Naive thymus-derived CD8-positive, alpha-beta T cell (primary cell): ENCODE measurements around the gene MAGIX. TPM values are rescaled to one million over a fixed set of nuclear protein-coding genes. Genes with fewer than 3 reads are reported as not detected.

Experiments used
- ATAC-seq, 2 donors: fragments of 150-1000 bp; cut with Tn5 transposase in 1 of 2; sonication (Bioruptor Pico), chemical (Tn5 transposase) in 1 of 2; 1 replicate in 1 of 2; 2 replicates in 1 of 2; pipeline ENCODE4 v1.10.0; 2021; ENCODE audit warnings: mild to moderate bottlenecking in 2 of 2, moderate library complexity in 2 of 2
- POLR2A ChIA-PET: fragments of 350-600 bp; sonication (Branson Sonifier 250); formaldehyde crosslinking; loops from one replicate; lab custom pipeline; 2021; ENCODE audit warnings: antibody characterized with exemption; lab: Charles Lee
- DNase-seq, 10 donors: peaks; one replicate each; pipeline versions ENCODE4 v3.0.0 to v3.0.0-alpha.2; 2020 to 2022
- H3K27ac Mint-ChIP-seq, 10 donors: one replicate each; pipeline ENCODE4 v1.8.0; 2020 to 2022; ENCODE audit warnings: mild to moderate bottlenecking in 10 of 10, mixed read lengths in 10 of 10, moderate library complexity in 4 of 10, inconsistent platforms in 1 of 10
- H3K27me3 Mint-ChIP-seq, 5 donors: one replicate each; pipeline ENCODE4 v1.8.0; 2021 to 2022; ENCODE audit warnings: mixed read lengths in 5 of 5
- H3K36me3 Mint-ChIP-seq, 3 donors: one replicate each; pipeline ENCODE4 v1.8.0; 2020 to 2022; ENCODE audit warnings: mixed read lengths in 3 of 3, mild to moderate bottlenecking in 2 of 3, inconsistent platforms in 1 of 3
- H3K4me1 Mint-ChIP-seq, 4 donors: one replicate each; pipeline ENCODE4 v1.8.0; 2021 to 2022; ENCODE audit warnings: mixed read lengths in 4 of 4
- H3K4me3 Mint-ChIP-seq, 10 donors: one replicate each; pipeline ENCODE4 v1.8.0; 2020 to 2022; ENCODE audit warnings: mild to moderate bottlenecking in 10 of 10, mixed read lengths in 10 of 10, moderate library complexity in 6 of 10, inconsistent platforms in 1 of 10
- H3K9me3 Mint-ChIP-seq, 9 donors: one replicate each; pipeline ENCODE4 v1.8.0; 2020 to 2022; ENCODE audit warnings: mixed read lengths in 9 of 9, mild to moderate bottlenecking in 3 of 9, inconsistent platforms in 1 of 9, moderate library complexity in 1 of 9
- polyA plus RNA-seq, 3 donors: library from polyadenylated mRNA; unstranded; fragments of 300-500 nt; fragmentation: Illumina TruSeq; gene quantifications; one replicate each; pipeline ENCODE4 v1.2.3, GENCODE V29; 2021
- total RNA-seq, 8 experiments: library from RNA in 2 of 8; stranded (reverse) in 2 of 8; gene quantifications; one replicate each; pipeline ENCODE4 v1.2.3 and lab custom pipeline; 2021 to 2026

Gene MAGIX
- total and polyA plus RNA-seq, 5 experiments from 2014 or later: 0.52 to 1.2 (median 0.77) TPM

- no peaks in the 10 kb centered on the region for H3K27me3 Mint-ChIP-seq
- H3K4me3 Mint-ChIP-seq: no peak overlapping the region
- no peaks in the 10 kb centered on the region for H3K36me3 Mint-ChIP-seq
- no peak for ATAC-seq
- no peak for DNase-seq
- H3K27ac Mint-ChIP-seq: no peak overlapping the region
- H3K4me1 Mint-ChIP-seq: peaks cover 0 to 4% (median 0%) of the 10 kb centered on the region in 4 donors
- POLR2A ChIA-PET: no interaction called here
- H3K9me3 Mint-ChIP-seq: peaks cover 0 to 13% (median 0%) of the 10 kb centered on the region in 9 donors
Measured at GRCh38 chrX:49212861-49213260, 50.3 kb downstream of the MAGIX start.

GRCh38 chrX:49214416-49214815, 51.9 kb downstream of the MAGIX start:
- POLR2A ChIA-PET: no interaction called here
- DNase-seq: no peak
- Mint-ChIP-seq H3K27ac (no peak overlapping the region), H3K9me3 (peaks cover 0 to 13% (median 0%) of the 10 kb centered on the region in 9 donors), H3K36me3 (no peaks in the 10 kb centered on the region), H3K27me3 (no peaks in the 10 kb centered on the region), H3K4me3 (no peak overlapping the region), H3K4me1 (peaks cover 0 to 4% (median 0%) of the 10 kb centered on the region in 4 donors)
- ATAC-seq: no peak

GRCh38 chrX:49214996-49215526, 52.5 kb downstream of the MAGIX start:
- Mint-ChIP-seq H3K4me1 (peaks cover 0 to 5% (median 0%) of the 10 kb centered on the region in 4 donors), H3K4me3 (no peak overlapping the region), H3K27ac (no peak overlapping the region), H3K36me3 (no peaks in the 10 kb centered on the region), H3K27me3 (no peaks in the 10 kb centered on the region), H3K9me3 (peaks cover 0 to 13% (median 0%) of the 10 kb centered on the region in 9 donors)
- POLR2A ChIA-PET: no interaction called here
- ATAC-seq (no peak), DNase-seq (no peak)

Other genes with a start within 250 kb of the MAGIX start
- gene PIM2, start 243.7 kb upstream of the MAGIX start, total RNA-seq: 100 to 1,000 TPM; 126 to 132 TPM
- gene PIM2, start 243.7 kb upstream of the MAGIX start, polyA plus RNA-seq: 100 to 1,000 TPM; 170 to 331 (median 313) TPM
- gene OTUD5, start 205.2 kb upstream of the MAGIX start, total RNA-seq: 10 to 100 TPM; 98.7 to 99.4 TPM
- 10 to 100 TPM; 23.7 to 48.4 (median 24.3) TPM for gene OTUD5, start 205.2 kb upstream of the MAGIX start, polyA plus RNA-seq
- gene KCND1, start 190.9 kb upstream of the MAGIX start, total RNA-seq: 1 to 10 TPM; 1.6 to 1.7 TPM
- gene KCND1, start 190.9 kb upstream of the MAGIX start, polyA plus RNA-seq: under 1 TPM in 2 of 3 donors, not detected in 1; 0.06 to 0.08 TPM
- 100 to 1,000 TPM in 1 of 2 experiments, 10 to 100 TPM in 1; 91.1 to 100 TPM for gene GRIPAP1, start 160.5 kb upstream of the MAGIX start, total RNA-seq
- gene GRIPAP1, start 160.5 kb upstream of the MAGIX start, polyA plus RNA-seq: 10 to 100 TPM in 2 of 3 donors, 1 to 10 TPM in 1; 6.8 to 15.9 (median 12.6) TPM
- gene TFE3, start 119.4 kb upstream of the MAGIX start, total RNA-seq: 10 to 100 TPM; 31.0 to 34.4 TPM
- 1 to 10 TPM; 2.6 to 4.4 (median 3.5) TPM for gene TFE3, start 119.4 kb upstream of the MAGIX start, polyA plus RNA-seq
- 10 to 100 TPM; 12.9 TPM for gene CCDC120, start 103.8 kb upstream of the MAGIX start, total RNA-seq
- 1 to 10 TPM in 1 of 3 donors, under 1 TPM in 2; 0.61 to 1.7 (median 0.94) TPM for gene CCDC120, start 103.8 kb upstream of the MAGIX start, polyA plus RNA-seq
- 10 to 100 TPM; 22.9 to 24.6 TPM for gene PRAF2, start 88.8 kb upstream of the MAGIX start, total RNA-seq
- gene PRAF2, start 88.8 kb upstream of the MAGIX start, polyA plus RNA-seq: 10 to 100 TPM; 39.0 to 52.9 (median 50.7) TPM
- gene WDR45, start 82.9 kb upstream of the MAGIX start, total RNA-seq: 100 to 1,000 TPM; 112 to 124 TPM
- gene WDR45, start 82.9 kb upstream of the MAGIX start, polyA plus RNA-seq: 10 to 100 TPM; 42.4 to 57.2 (median 43.3) TPM
- 10 to 100 TPM; 18.2 to 18.6 TPM for gene GPKOW, start 39.0 kb upstream of the MAGIX start, total RNA-seq
- 10 to 100 TPM; 17.7 to 31.1 (median 27.9) TPM for gene GPKOW, start 39.0 kb upstream of the MAGIX start, polyA plus RNA-seq
- gene PLP2, start 9.1 kb downstream of the MAGIX start, total RNA-seq: 1 to 10 TPM; 6.4 to 6.7 TPM
- gene PLP2, start 9.1 kb downstream of the MAGIX start, polyA plus RNA-seq: 100 to 1,000 TPM; 117 to 141 (median 119) TPM
- gene PRICKLE3, start 23.6 kb downstream of the MAGIX start, total RNA-seq: 10 to 100 TPM in 1 of 2 experiments, 1 to 10 TPM in 1; 8.5 to 10.1 TPM
- 1 to 10 TPM; 1.3 to 2.9 (median 2.0) TPM for gene PRICKLE3, start 23.6 kb downstream of the MAGIX start, polyA plus RNA-seq
- under 1 TPM; 0.34 to 0.58 TPM for gene SYP, start 37.4 kb downstream of the MAGIX start, total RNA-seq
- under 1 TPM; 0.27 to 0.41 (median 0.40) TPM for gene SYP, start 37.4 kb downstream of the MAGIX start, polyA plus RNA-seq
- 1 to 10 TPM; 3.6 to 3.8 TPM for gene CACNA1F, start 70.6 kb downstream of the MAGIX start, total RNA-seq
- under 1 TPM in 1 of 3 donors, not detected in 2; 0.02 TPM for gene CACNA1F, start 70.6 kb downstream of the MAGIX start, polyA plus RNA-seq
- 10 to 100 TPM; 27.4 to 27.9 TPM for gene CCDC22, start 72.7 kb downstream of the MAGIX start, total RNA-seq
- 10 to 100 TPM; 22.2 to 29.8 (median 25.2) TPM for gene CCDC22, start 72.7 kb downstream of the MAGIX start, polyA plus RNA-seq
- under 1 TPM; 0.18 to 0.41 TPM for gene FOXP3, start 102.0 kb downstream of the MAGIX start, total RNA-seq
- gene FOXP3, start 102.0 kb downstream of the MAGIX start, polyA plus RNA-seq: under 1 TPM in 2 of 3 donors, not detected in 1; 0.17 to 0.33 TPM
- gene PPP1R3F, start 107.0 kb downstream of the MAGIX start, total RNA-seq: 10 to 100 TPM; 14.8 to 21.8 TPM
- 1 to 10 TPM; 6.7 to 9.7 (median 8.3) TPM for gene PPP1R3F, start 107.0 kb downstream of the MAGIX start, polyA plus RNA-seq
- 1 to 10 TPM in 1 of 2 experiments, not detected in 1; 1.0 TPM for gene GAGE10, start 140.9 kb downstream of the MAGIX start, total RNA-seq
- not detected for gene GAGE10, start 140.9 kb downstream of the MAGIX start, polyA plus RNA-seq
- gene GAGE12J, start 159.3 kb downstream of the MAGIX start, total RNA-seq: not detected
- not detected for gene GAGE12J, start 159.3 kb downstream of the MAGIX start, polyA plus RNA-seq
- not detected for gene GAGE13, start 168.8 kb downstream of the MAGIX start, total RNA-seq
- gene GAGE13, start 168.8 kb downstream of the MAGIX start, polyA plus RNA-seq: not detected